ENCODE measurements around the gene RBMS1.

DNA sequence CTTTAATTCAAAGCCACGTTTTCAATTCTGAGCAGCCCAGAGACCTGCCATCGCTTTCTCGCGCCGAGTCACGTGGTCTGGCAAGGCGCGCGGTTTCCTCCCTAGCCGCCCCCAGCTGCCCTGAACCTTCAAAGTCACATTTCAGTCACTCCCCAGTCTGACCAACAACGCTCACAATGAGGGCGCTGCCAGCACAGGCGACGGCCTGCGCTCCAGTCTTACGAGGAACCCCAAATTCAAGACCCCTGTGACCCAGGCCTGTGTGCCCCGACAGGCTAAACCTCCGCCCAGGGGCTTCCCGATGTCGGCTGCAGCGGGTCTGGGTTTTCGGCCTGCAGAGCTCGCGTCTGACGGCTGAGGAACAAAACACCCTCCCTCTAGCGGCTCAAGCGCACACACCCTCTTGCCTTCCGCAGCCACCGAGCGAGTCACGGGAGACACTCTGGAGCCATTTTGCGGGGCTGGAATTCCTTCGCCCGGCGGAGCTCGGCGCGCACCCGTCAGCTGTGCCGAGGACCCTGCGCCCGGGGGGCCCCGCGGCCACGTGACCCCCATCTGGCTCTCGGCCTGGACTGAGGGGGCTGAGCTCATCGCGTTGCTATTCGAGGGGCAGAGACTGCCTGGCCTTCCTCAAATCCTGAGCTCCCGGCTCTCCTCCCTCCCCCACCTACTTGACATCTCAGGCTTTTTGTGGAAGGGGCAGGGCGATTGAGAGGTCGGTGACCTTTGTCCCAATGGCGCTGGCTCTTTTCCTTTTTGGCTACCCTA is 223.6 kb downstream of the RBMS1 start:
- TF ChIP-seq EZH2 (IDR thresholded peaks at IDR 0.05; ENCODE audit: low read length, unreplicated experiment): no peak
- TF ChIP-seq, protein P1, sequence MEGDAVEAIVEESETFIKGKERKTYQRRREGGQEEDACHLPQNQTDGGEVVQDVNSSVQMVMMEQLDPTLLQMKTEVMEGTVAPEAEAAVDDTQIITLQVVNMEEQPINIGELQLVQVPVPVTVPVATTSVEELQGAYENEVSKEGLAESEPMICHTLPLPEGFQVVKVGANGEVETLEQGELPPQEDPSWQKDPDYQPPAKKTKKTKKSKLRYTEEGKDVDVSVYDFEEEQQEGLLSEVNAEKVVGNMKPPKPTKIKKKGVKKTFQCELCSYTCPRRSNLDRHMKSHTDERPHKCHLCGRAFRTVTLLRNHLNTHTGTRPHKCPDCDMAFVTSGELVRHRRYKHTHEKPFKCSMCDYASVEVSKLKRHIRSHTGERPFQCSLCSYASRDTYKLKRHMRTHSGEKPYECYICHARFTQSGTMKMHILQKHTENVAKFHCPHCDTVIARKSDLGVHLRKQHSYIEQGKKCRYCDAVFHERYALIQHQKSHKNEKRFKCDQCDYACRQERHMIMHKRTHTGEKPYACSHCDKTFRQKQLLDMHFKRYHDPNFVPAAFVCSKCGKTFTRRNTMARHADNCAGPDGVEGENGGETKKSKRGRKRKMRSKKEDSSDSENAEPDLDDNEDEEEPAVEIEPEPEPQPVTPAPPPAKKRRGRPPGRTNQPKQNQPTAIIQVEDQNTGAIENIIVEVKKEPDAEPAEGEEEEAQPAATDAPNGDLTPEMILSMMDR (conservative IDR thresholded peaks at IDR 0.05; ENCODE audit: low read depth, low read length): no peak
- no peak for TF ChIP-seq EZH2phosphoT487 (IDR thresholded peaks at IDR 0.05; ENCODE audit: borderline replicate concordance, low read length)
